ENCODE measurements around the gene OR4D9. TPM values are rescaled to one million over a fixed set of nuclear protein-coding genes. Genes with fewer than 3 reads are reported as not detected.
A peak's percentile ranks its signal among the peaks of the same experiment; 100 is the strongest.
"Not testable (repeated sequence)": the region's sequence is repeated elsewhere in the genome, so short reads cannot be mapped to it uniquely, and the experiment has no call there.

OR4D9 gene
- total and polyA plus RNA-seq, 7 experiments from 2014 or later: not detected

GRCh38 chr11:59534676-59535075, 23.3 kb downstream of the OR4D9 start:
- H3K9me3 ChIP-seq (ENCODE audit: control insufficient read depth in 2 of 3, low read length in 3 of 3): no peaks in the 10 kb centered on the region
- no peaks in the 10 kb centered on the region for H3K36me3 ChIP-seq (ENCODE audit: control insufficient read depth in 2 of 3, insufficient read depth in 3 of 3, low read length in 3 of 3)
- Mint-ChIP-seq H3K27me3 (peaks cover 0 to 9% (median 0%) of the 10 kb centered on the region in 5 donors), H3K4me1 (peaks cover 9 to 14% (median 12%) of the 10 kb centered on the region in 7 donors), H3K27ac (no peak overlapping the region), H3K4me3 (no peak overlapping the region), H3K36me3 (peaks cover 0 to 3% (median 0%) of the 10 kb centered on the region in 5 donors), H3K9me3 (no peaks in the 10 kb centered on the region)
- intact Hi-C loops (cut with micrococcal nuclease): loop anchor here in 1 of 2 donors (5.0 kb wide), 1 partner anchor 218 kb away; no protein-coding TSS in a partner anchor
- CTCF ChIA-PET: no interaction called here
- DNase-seq: no peak
- POLR2A ChIA-PET: no interaction called here
- no peaks in the 10 kb centered on the region for H3K4me1 ChIP-seq (ENCODE audit: control insufficient read depth in 2 of 2, insufficient read depth in 2 of 2, low read length in 2 of 2)
- H3K4me3 ChIP-seq (ENCODE audit: low read length): no peak overlapping the region
- ATAC-seq: no peak
- H3K27ac ChIP-seq (ENCODE audit: low read depth, low read length): no peak overlapping the region
- no peaks in the 10 kb centered on the region for H3K27me3 ChIP-seq (ENCODE audit: control insufficient read depth in 2 of 2, insufficient read depth in 2 of 2, low read length in 2 of 2)

- H3K4me1 ChIP-seq (ENCODE audit: control insufficient read depth in 2 of 2, insufficient read depth in 2 of 2, low read length in 2 of 2): no peaks in the 10 kb centered on the region
- no peak overlapping the region for H3K4me3 Mint-ChIP-seq
- H3K27ac ChIP-seq (ENCODE audit: low read depth, low read length): no peak overlapping the region
- H3K36me3 ChIP-seq (ENCODE audit: control insufficient read depth in 2 of 3, insufficient read depth in 3 of 3, low read length in 3 of 3): no peaks in the 10 kb centered on the region
- peaks cover 7 to 9% (median 8%) of the 10 kb centered on the region in 7 donors for H3K4me1 Mint-ChIP-seq
- DNase-seq (no peak), ATAC-seq (no peak)
- POLR2A ChIA-PET: no interaction called here
- intact Hi-C loops (cut with micrococcal nuclease): no loop called here
- CTCF ChIA-PET: interaction anchor here (0.6 kb wide), 1 partner anchor 259 kb away, joined by 3 read pairs; no protein-coding TSS in a partner anchor
- no peaks in the 10 kb centered on the region for H3K9me3 ChIP-seq (ENCODE audit: control insufficient read depth in 2 of 3, low read length in 3 of 3)
- peaks cover 0 to 6% (median 0%) of the 10 kb centered on the region in 5 donors for H3K27me3 Mint-ChIP-seq
- no peaks in the 10 kb centered on the region for H3K36me3 Mint-ChIP-seq
- no peak overlapping the region for H3K4me3 ChIP-seq (ENCODE audit: low read length)
- no peaks in the 10 kb centered on the region for H3K27me3 ChIP-seq (ENCODE audit: control insufficient read depth in 2 of 2, insufficient read depth in 2 of 2, low read length in 2 of 2)
- no peaks in the 10 kb centered on the region for H3K9me3 Mint-ChIP-seq
- H3K27ac Mint-ChIP-seq: no peak overlapping the region
Observed at GRCh38 chr11:59542142-59542810, 30.9 kb downstream of the OR4D9 start.

GRCh38 chr11:59543713-59544112, 32.4 kb downstream of the OR4D9 start:
- intact Hi-C loops (cut with micrococcal nuclease); H3K27ac ChIP-seq (ENCODE audit: low read depth, low read length); POLR2A ChIA-PET; H3K36me3 ChIP-seq (ENCODE audit: control insufficient read depth in 2 of 3, insufficient read depth in 3 of 3, low read length in 3 of 3); DNase-seq; H3K36me3 Mint-ChIP-seq; H3K4me3 Mint-ChIP-seq; ATAC-seq; H3K4me1 ChIP-seq (ENCODE audit: control insufficient read depth in 2 of 2, insufficient read depth in 2 of 2, low read length in 2 of 2); H3K27me3 ChIP-seq (ENCODE audit: control insufficient read depth in 2 of 2, insufficient read depth in 2 of 2, low read length in 2 of 2); H3K9me3 Mint-ChIP-seq; H3K27me3 Mint-ChIP-seq; H3K4me3 ChIP-seq (ENCODE audit: low read length); H3K4me1 Mint-ChIP-seq; CTCF ChIA-PET; H3K9me3 ChIP-seq (ENCODE audit: control insufficient read depth in 2 of 3, low read length in 3 of 3): not testable (repeated sequence)
- peak overlapping the region in 1 of 9 donors; percentile 46 for H3K27ac Mint-ChIP-seq

- Histone ChIP-seq H3K9me3 (ENCODE audit: control insufficient read depth in 2 of 3, low read length in 3 of 3) (no peaks in the 10 kb centered on the region), H3K27me3 (ENCODE audit: control insufficient read depth in 2 of 2, insufficient read depth in 2 of 2, low read length in 2 of 2) (no peaks in the 10 kb centered on the region), H3K4me3 (ENCODE audit: low read length) (no peak overlapping the region), H3K4me1 (ENCODE audit: control insufficient read depth in 2 of 2, insufficient read depth in 2 of 2, low read length in 2 of 2) (peaks cover 0 to 4% of the 10 kb centered on the region in 2 donors), H3K27ac (ENCODE audit: low read depth, low read length) (no peak overlapping the region), H3K36me3 (ENCODE audit: control insufficient read depth in 2 of 3, insufficient read depth in 3 of 3, low read length in 3 of 3) (no peaks in the 10 kb centered on the region)
- Mint-ChIP-seq H3K4me1 (peaks cover 0 to 12% (median 9%) of the 10 kb centered on the region in 7 donors), H3K36me3 (no peaks in the 10 kb centered on the region), H3K9me3 (no peaks in the 10 kb centered on the region), H3K27ac (no peak overlapping the region), H3K4me3 (no peak overlapping the region), H3K27me3 (peaks cover 0 to 6% (median 0%) of the 10 kb centered on the region in 5 donors)
- CTCF ChIA-PET: no interaction called here
- ATAC-seq: no peak
- POLR2A ChIA-PET: no interaction called here
- intact Hi-C loops (cut with micrococcal nuclease): no loop called here
- DNase-seq: no peak
Observed at GRCh38 chr11:59544869-59545178, 33.5 kb downstream of the OR4D9 start.

- Histone ChIP-seq H3K4me1 (ENCODE audit: control insufficient read depth in 2 of 2, insufficient read depth in 2 of 2, low read length in 2 of 2) (peaks cover 0 to 4% of the 10 kb centered on the region in 2 donors), H3K27me3 (ENCODE audit: control insufficient read depth in 2 of 2, insufficient read depth in 2 of 2, low read length in 2 of 2) (no peaks in the 10 kb centered on the region), H3K36me3 (ENCODE audit: control insufficient read depth in 2 of 3, insufficient read depth in 3 of 3, low read length in 3 of 3) (no peaks in the 10 kb centered on the region), H3K9me3 (ENCODE audit: control insufficient read depth in 2 of 3, low read length in 3 of 3) (no peaks in the 10 kb centered on the region), H3K27ac (ENCODE audit: low read depth, low read length) (no peak overlapping the region), H3K4me3 (ENCODE audit: low read length) (no peak overlapping the region)
- Mint-ChIP-seq H3K4me1 (peaks cover 0 to 13% (median 12%) of the 10 kb centered on the region in 7 donors), H3K27ac (no peak overlapping the region), H3K27me3 (peaks cover 0 to 6% (median 0%) of the 10 kb centered on the region in 5 donors), H3K9me3 (peaks cover 0 to 2% (median 0%) of the 10 kb centered on the region in 11 donors), H3K4me3 (no peak overlapping the region), H3K36me3 (peaks cover 0 to under 1% (median 0%) of the 10 kb centered on the region in 5 donors)
- ATAC-seq (no peak), DNase-seq (no peak)
- ChIA-PET POLR2A (no interaction called here), CTCF (no interaction called here)
- intact Hi-C loops (cut with micrococcal nuclease): no loop called here
Observed at GRCh38 chr11:59545179-59546020, 34.1 kb downstream of the OR4D9 start.

- H3K36me3 ChIP-seq (ENCODE audit: control insufficient read depth in 2 of 3, insufficient read depth in 3 of 3, low read length in 3 of 3); intact Hi-C loops (cut with micrococcal nuclease); H3K4me1 ChIP-seq (ENCODE audit: control insufficient read depth in 2 of 2, insufficient read depth in 2 of 2, low read length in 2 of 2); H3K36me3 Mint-ChIP-seq; ATAC-seq; H3K27me3 ChIP-seq (ENCODE audit: control insufficient read depth in 2 of 2, insufficient read depth in 2 of 2, low read length in 2 of 2); H3K27ac ChIP-seq (ENCODE audit: low read depth, low read length); H3K9me3 ChIP-seq (ENCODE audit: control insufficient read depth in 2 of 3, low read length in 3 of 3); POLR2A ChIA-PET; H3K27ac Mint-ChIP-seq; DNase-seq; H3K4me3 ChIP-seq (ENCODE audit: low read length): not testable (repeated sequence)
- H3K27me3 Mint-ChIP-seq: peaks cover 0 to 18% (median 0%) of the 10 kb centered on the region in 5 donors
- H3K9me3 Mint-ChIP-seq: peaks cover 0 to 12% (median 0%) of the 10 kb centered on the region in 11 donors
- CTCF ChIA-PET: interaction anchor here (1.0 kb wide), 1 partner anchor 10 kb away, joined by 4 read pairs; no protein-coding TSS in a partner anchor
- H3K4me1 Mint-ChIP-seq: peaks cover 0 to 32% (median 28%) of the 10 kb centered on the region in 7 donors
- H3K4me3 Mint-ChIP-seq: peak overlapping the region in 1 of 10 donors; percentile 38
Observed at GRCh38 chr11:59547605-59548308, 36.4 kb downstream of the OR4D9 start.

Data from naive thymus-derived CD4-positive, alpha-beta T cell (primary cell).